ENCODE results near the gene MGAT5B.

- TF ChIP-seq, protein P1, sequence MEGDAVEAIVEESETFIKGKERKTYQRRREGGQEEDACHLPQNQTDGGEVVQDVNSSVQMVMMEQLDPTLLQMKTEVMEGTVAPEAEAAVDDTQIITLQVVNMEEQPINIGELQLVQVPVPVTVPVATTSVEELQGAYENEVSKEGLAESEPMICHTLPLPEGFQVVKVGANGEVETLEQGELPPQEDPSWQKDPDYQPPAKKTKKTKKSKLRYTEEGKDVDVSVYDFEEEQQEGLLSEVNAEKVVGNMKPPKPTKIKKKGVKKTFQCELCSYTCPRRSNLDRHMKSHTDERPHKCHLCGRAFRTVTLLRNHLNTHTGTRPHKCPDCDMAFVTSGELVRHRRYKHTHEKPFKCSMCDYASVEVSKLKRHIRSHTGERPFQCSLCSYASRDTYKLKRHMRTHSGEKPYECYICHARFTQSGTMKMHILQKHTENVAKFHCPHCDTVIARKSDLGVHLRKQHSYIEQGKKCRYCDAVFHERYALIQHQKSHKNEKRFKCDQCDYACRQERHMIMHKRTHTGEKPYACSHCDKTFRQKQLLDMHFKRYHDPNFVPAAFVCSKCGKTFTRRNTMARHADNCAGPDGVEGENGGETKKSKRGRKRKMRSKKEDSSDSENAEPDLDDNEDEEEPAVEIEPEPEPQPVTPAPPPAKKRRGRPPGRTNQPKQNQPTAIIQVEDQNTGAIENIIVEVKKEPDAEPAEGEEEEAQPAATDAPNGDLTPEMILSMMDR (IDR thresholded peaks at IDR 0.05 in 8 of 11, conservative IDR thresholded peaks at IDR 0.05 in 3 of 11), result no peak
- no peak for TF ChIP-seq POLR2AphosphoS5 (IDR thresholded peaks at IDR 0.05)
- TF ChIP-seq POLR2A (IDR thresholded peaks at IDR 0.05), result no peak
Observed at GRCh38 chr17:76868669-76869495, 678 bp downstream of the MGAT5B start.
